SH-SY5Y (cell line): ENCODE results near the gene LAMA5.

Source experiments
- GATA2 ChIP-seq: IDR thresholded peaks from 2 replicates; pipeline ENCODE4 v1.6.1; 2011; ENCODE audit warnings: mild to moderate bottlenecking, low read depth, low read length
- GATA3 ChIP-seq: IDR thresholded peaks from 2 replicates; pipeline ENCODE4 v1.6.1; 2011; ENCODE audit warnings: low read depth, mild to moderate bottlenecking, low read length, moderate library complexity

GRCh38 chr20:62405108-62405980 is 38.2 kb upstream of the LAMA5 start:
- TF ChIP-seq GATA2 (no peak), GATA3 (no peak)
